H9 (cell line): ENCODE data around the gene CRYGA. TPM values are rescaled to one million over a fixed set of nuclear protein-coding genes. Genes with fewer than 3 reads are reported as not detected.
A peak's percentile ranks its signal among the peaks of the same experiment; 100 is the strongest.

ENCODE experiments used
- DNase-seq: peaks from one replicate; pipeline ENCODE4 v3.0.0-alpha.2; 2017
- H2AFZ ChIP-seq: one replicate; pipeline ENCODE4 v1.6.1; 2013; ENCODE audit warnings: mild to moderate bottlenecking, low read length, control low read depth, moderate library complexity
- H2AK5ac ChIP-seq: 2 replicates; pipeline ENCODE4 v1.6.1; 2013; ENCODE audit warnings: low read length, control low read depth, mixed read lengths; ENCODE audit not compliant: insufficient read length
- H2BK120ac ChIP-seq: one replicate; pipeline ENCODE4 v1.6.1; 2013; ENCODE audit warnings: low read depth, mild to moderate bottlenecking, low read length, control low read depth, inconsistent platforms; ENCODE audit not compliant: poor library complexity, severe bottlenecking
- H2BK12ac ChIP-seq: 2 replicates; pipeline ENCODE4 v1.6.1; 2013; ENCODE audit warnings: low read length, control low read depth, mixed read lengths, low read depth; ENCODE audit not compliant: insufficient read length
- H2BK15ac ChIP-seq: 2 replicates; pipeline ENCODE4 v1.6.1; 2013; ENCODE audit warnings: low read depth, low read length, control low read depth
- H2BK20ac ChIP-seq: one replicate; pipeline ENCODE4 v1.6.1; 2013; ENCODE audit warnings: low read depth, mild to moderate bottlenecking, low read length, control low read depth, inconsistent platforms; ENCODE audit not compliant: poor library complexity, severe bottlenecking
- H2BK5ac ChIP-seq: 2 replicates; pipeline ENCODE4 v1.6.1; 2013; ENCODE audit warnings: low read length, control low read depth, mixed read lengths; ENCODE audit not compliant: insufficient read length
- H3K14ac ChIP-seq: 2 replicates; pipeline ENCODE4 v1.6.1; 2013; ENCODE audit warnings: low read length, control low read depth; ENCODE audit not compliant: insufficient read depth
- H3K18ac ChIP-seq: 2 replicates; pipeline ENCODE4 v1.6.1; 2013; ENCODE audit warnings: low read depth, mild to moderate bottlenecking, mixed read lengths, low read length, control low read depth; ENCODE audit not compliant: insufficient read length
- H3K23ac ChIP-seq: 2 replicates; pipeline ENCODE4 v1.6.1; 2013; ENCODE audit warnings: low read length, control low read depth, mixed read lengths, low read depth; ENCODE audit not compliant: insufficient read length
- H3K23me2 ChIP-seq: 2 replicates; pipeline ENCODE4 v1.6.1; 2013; ENCODE audit warnings: low read depth, mild to moderate bottlenecking, mixed read lengths, low read length, control low read depth; ENCODE audit not compliant: insufficient read length, poor library complexity, severe bottlenecking
- H3K27ac ChIP-seq: 2 replicates; pipeline ENCODE4 v1.5.1; 2013; ENCODE audit warnings: low read length, control low read depth, mixed read lengths, low read depth; ENCODE audit not compliant: insufficient read length
- H3K27me3 ChIP-seq: 2 replicates; pipeline ENCODE4 v1.6.1; 2013; ENCODE audit warnings: low read length, control low read depth, inconsistent platforms; ENCODE audit not compliant: insufficient read depth
- H3K4ac ChIP-seq: 2 replicates; pipeline ENCODE4 v1.6.1; 2013; ENCODE audit warnings: low read depth, mild to moderate bottlenecking, control low read depth, inconsistent platforms, low read length, moderate library complexity
- H3K4me1 ChIP-seq: 2 replicates; pipeline ENCODE4 v1.6.1; 2013; ENCODE audit warnings: low read length, control low read depth, inconsistent platforms; ENCODE audit not compliant: insufficient read depth
- H3K4me2 ChIP-seq: 2 replicates; pipeline ENCODE4 v1.6.1; 2013; ENCODE audit warnings: low read length, control low read depth, mixed read lengths; ENCODE audit not compliant: insufficient read length, insufficient read depth
- H3K56ac ChIP-seq: 2 replicates; pipeline ENCODE4 v1.6.1; 2013; ENCODE audit warnings: low read depth, mild to moderate bottlenecking, mixed read lengths, low read length, control low read depth; ENCODE audit not compliant: insufficient read length
- H3K79me1 ChIP-seq: 2 replicates; pipeline ENCODE4 v1.6.1; 2013; ENCODE audit warnings: low read depth, mild to moderate bottlenecking, moderate library complexity, low read length, control low read depth, inconsistent platforms; ENCODE audit not compliant: insufficient read depth, poor library complexity, severe bottlenecking
- H3K79me2 ChIP-seq: 2 replicates; pipeline ENCODE4 v1.6.1; 2013; ENCODE audit warnings: low read length, control low read depth, inconsistent platforms; ENCODE audit not compliant: insufficient read depth
- H3K9ac ChIP-seq: 2 replicates; pipeline ENCODE4 v1.6.1; 2013; ENCODE audit warnings: low read length, control low read depth, mixed read lengths; ENCODE audit not compliant: insufficient read length; ENCODE audit errors: extremely low read depth
- H3K9me3 ChIP-seq: one replicate; pipeline ENCODE4 v1.6.1; 2013; ENCODE audit warnings: low read depth, low read length, inconsistent platforms; ENCODE audit not compliant: control insufficient read depth
- H3T11ph ChIP-seq: one replicate; pipeline ENCODE4 v1.6.1; 2013; ENCODE audit warnings: mild to moderate bottlenecking, low read length, control low read depth, inconsistent platforms
- H4K20me1 ChIP-seq: one replicate; pipeline ENCODE4 v1.6.1; 2013; ENCODE audit not compliant: control insufficient read depth, insufficient read length, insufficient read depth
- H4K5ac ChIP-seq: 2 replicates; pipeline ENCODE4 v1.6.1; 2013; ENCODE audit warnings: low read depth, mild to moderate bottlenecking, mixed read lengths, low read length, control low read depth; ENCODE audit not compliant: insufficient read length
- H4K8ac ChIP-seq: replicated peaks from 2 replicates; pipeline ENCODE4 v1.6.1; 2013; ENCODE audit warnings: low read length, control low read depth, mixed read lengths, low read depth; ENCODE audit not compliant: insufficient read length
- H4K91ac ChIP-seq: 2 replicates; pipeline ENCODE4 v1.6.1; 2013; ENCODE audit warnings: low read depth, mild to moderate bottlenecking, moderate library complexity, mixed read lengths, low read length, control low read depth; ENCODE audit not compliant: insufficient read length
- H3K27ac Mint-ChIP-seq, 3 experiments: 2 replicates in 2 of 3; 3 replicates in 1 of 3; pipeline ENCODE4 v1.8.0; 2020 to 2021; ENCODE audit warnings: mixed read lengths in 3 of 3, mild to moderate bottlenecking in 1 of 3, moderate library complexity in 1 of 3
- H3K27me3 Mint-ChIP-seq: 2 replicates; pipeline ENCODE4 v1.8.0; 2021; ENCODE audit warnings: low read depth, mild to moderate bottlenecking, moderate library complexity, mixed read lengths
- H3K36me3 Mint-ChIP-seq, 3 experiments: 2 replicates in 2 of 3; 3 replicates in 1 of 3; pipeline ENCODE4 v1.8.0; 2020 to 2021; ENCODE audit warnings: low read depth in 3 of 3, mixed read lengths in 3 of 3; ENCODE audit not compliant: insufficient read depth in 1 of 3
- H3K4me1 Mint-ChIP-seq, 2 experiments: 2 replicates each; pipeline ENCODE4 v1.8.0; 2020; ENCODE audit warnings: mixed read lengths in 2 of 2
- H3K4me3 Mint-ChIP-seq, 2 experiments: 2 replicates in 1 of 2; 3 replicates in 1 of 2; pipeline ENCODE4 v1.8.0; 2020 to 2021; ENCODE audit warnings: mild to moderate bottlenecking in 2 of 2, mixed read lengths in 2 of 2, moderate library complexity in 1 of 2
- H3K9me3 Mint-ChIP-seq, 2 experiments: 2 replicates in 1 of 2; 3 replicates in 1 of 2; pipeline ENCODE4 v1.8.0; 2020; ENCODE audit warnings: mild to moderate bottlenecking in 2 of 2, mixed read lengths in 2 of 2, moderate library complexity in 1 of 2
- CTCF ChIP-seq: fragments of 200-600 bp; sonication (generic); conservative IDR thresholded peaks from 3 replicates; pipeline ENCODE4 v1.8.0; 2021; ENCODE audit warnings: antibody characterized with exemption, mild to moderate bottlenecking
- WGBS: extraction: QIAGEN DNeasy Blood & Tissue Kit; methylation state at CpG from one replicate; pipeline ENCODE4 v1.1.7; 2013; ENCODE audit warnings: missing lambda C conversion rate, low lambda C conversion rate, mixed read lengths; ENCODE audit not compliant: insufficient read length; ENCODE audit errors: extremely low coverage; 5-methylcytosine and 5-hydroxymethylcytosine counted together
- total RNA-seq: library from RNA; stranded (reverse); gene quantifications from 2 replicates; pipeline ENCODE4 v1.2.1, GENCODE V29; 2021

CRYGA gene
- total RNA-seq, 1 experiment from 2014 or later, result not detected

DNA sequence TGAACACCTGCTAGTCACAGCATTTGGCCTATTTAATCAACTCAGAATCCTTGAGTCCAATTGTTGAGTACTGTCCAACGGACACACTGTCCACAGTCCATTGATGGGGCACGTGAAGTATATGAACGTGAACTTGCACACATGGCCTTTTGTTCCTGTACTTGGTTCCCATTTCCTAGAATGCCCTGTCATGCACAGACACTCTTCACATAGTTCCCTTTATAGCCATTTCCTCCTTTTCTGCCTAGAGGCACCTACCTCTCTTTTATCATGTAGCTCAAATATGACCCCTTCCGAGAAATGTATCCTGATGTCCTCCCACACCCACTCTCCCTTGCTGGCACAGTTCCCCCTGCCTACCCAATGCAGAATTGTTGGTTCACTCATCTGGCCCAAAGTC, 8.7 kb upstream of the CRYGA start:
- H3K18ac ChIP-seq, result no peak overlapping the region
- no peak for DNase-seq
- no peak overlapping the region for H4K5ac ChIP-seq
- H3K23me2 ChIP-seq, result no peaks in the 10 kb centered on the region
- Mint-ChIP-seq H3K27me3 (no peaks in the 10 kb centered on the region; the same call in 1 of the 2 replicates), H3K36me3 (no peaks in the 10 kb centered on the region), H3K9me3 (no peaks in the 10 kb centered on the region; a peak in 1 of 5 replicates), H3K4me3 (no peak overlapping the region), H3K4me1 (peaks cover 2 to 9% of the 10 kb centered on the region in 2 experiments; a peak in 3 of 4 replicates), H3K27ac (peak overlapping the region in 1 of 3 experiments; percentile 15; a peak in 1 of 7 replicates)
- H2BK15ac ChIP-seq, result no peak overlapping the region
- H2BK5ac ChIP-seq, result no peak overlapping the region
- no peaks in the 10 kb centered on the region for H3K79me1 ChIP-seq
- no peak overlapping the region for H3K4ac ChIP-seq
- no peak overlapping the region for H2BK120ac ChIP-seq
- no peak overlapping the region for H3K56ac ChIP-seq
- no peak overlapping the region for H2BK12ac ChIP-seq
- no peaks in the 10 kb centered on the region for H3K9me3 ChIP-seq
- H3K23ac ChIP-seq, result no peak overlapping the region
- no peaks in the 10 kb centered on the region for H3K27me3 ChIP-seq
- no peak overlapping the region for H2AFZ ChIP-seq
- no peak overlapping the region for H3K4me2 ChIP-seq
- TF ChIP-seq CTCF, result no peak
- H3K79me2 ChIP-seq, result no peaks in the 10 kb centered on the region
- H3K4me1 ChIP-seq, result no peaks in the 10 kb centered on the region
- no peak overlapping the region for H4K91ac ChIP-seq
- H2AK5ac ChIP-seq, result no peak overlapping the region
- H3K27ac ChIP-seq, result no peak overlapping the region
- no peaks in the 10 kb centered on the region for H4K20me1 ChIP-seq
- H3K9ac ChIP-seq, result no peak overlapping the region
- H4K8ac ChIP-seq, result no peak overlapping the region
- H2BK20ac ChIP-seq, result no peak overlapping the region
- no peak overlapping the region for H3K14ac ChIP-seq
- no CpG with 5 or more reads among the region's 4 CpGs for WGBS
- H3T11ph ChIP-seq, result no peak overlapping the region
